ENCODE measurements around the gene TRAF5. TPM values are rescaled to one million over a fixed set of nuclear protein-coding genes. Genes with fewer than 3 reads are reported as not detected.

Gene TRAF5
- total RNA-seq, 2 donors from 2014 or later, result 56.5 to 78.3 TPM

- H3K4me3 ChIP-seq (ENCODE audit: low read length), result no peak overlapping the region
Observed at GRCh38 chr1:211296396-211296795, 30.2 kb upstream of the TRAF5 start.

GRCh38 chr1:211305044-211305443, 21.6 kb upstream of the TRAF5 start:
- Histone ChIP-seq H3K4me3 (ENCODE audit: low read length) (no peak overlapping the region), H3K4me1 (ENCODE audit: control insufficient read depth, insufficient read depth, low read length) (peaks cover 2% of the 10 kb centered on the region), H3K9me3 (ENCODE audit: control insufficient read depth, low read length) (no peaks in the 10 kb centered on the region), H3K27me3 (ENCODE audit: control insufficient read depth, insufficient read depth, low read length, poor library complexity, severe bottlenecking) (no peaks in the 10 kb centered on the region), H3K9ac (ENCODE audit: extremely low read depth, low read length, poor library complexity, severe bottlenecking) (no peak overlapping the region), H3K36me3 (ENCODE audit: control insufficient read depth, insufficient read depth, low read length) (peaks cover 78% of the 10 kb centered on the region), H3K27ac (ENCODE audit: low read depth, low read length) (no peak overlapping the region)
- no peaks in the 10 kb centered on the region for H3K27me3 Mint-ChIP-seq (ENCODE audit: insufficient read depth)
- DNase-seq, result no peak
- peak overlapping the region; percentile 65 for H3K27ac Mint-ChIP-seq
- TF ChIP-seq, protein P1, sequence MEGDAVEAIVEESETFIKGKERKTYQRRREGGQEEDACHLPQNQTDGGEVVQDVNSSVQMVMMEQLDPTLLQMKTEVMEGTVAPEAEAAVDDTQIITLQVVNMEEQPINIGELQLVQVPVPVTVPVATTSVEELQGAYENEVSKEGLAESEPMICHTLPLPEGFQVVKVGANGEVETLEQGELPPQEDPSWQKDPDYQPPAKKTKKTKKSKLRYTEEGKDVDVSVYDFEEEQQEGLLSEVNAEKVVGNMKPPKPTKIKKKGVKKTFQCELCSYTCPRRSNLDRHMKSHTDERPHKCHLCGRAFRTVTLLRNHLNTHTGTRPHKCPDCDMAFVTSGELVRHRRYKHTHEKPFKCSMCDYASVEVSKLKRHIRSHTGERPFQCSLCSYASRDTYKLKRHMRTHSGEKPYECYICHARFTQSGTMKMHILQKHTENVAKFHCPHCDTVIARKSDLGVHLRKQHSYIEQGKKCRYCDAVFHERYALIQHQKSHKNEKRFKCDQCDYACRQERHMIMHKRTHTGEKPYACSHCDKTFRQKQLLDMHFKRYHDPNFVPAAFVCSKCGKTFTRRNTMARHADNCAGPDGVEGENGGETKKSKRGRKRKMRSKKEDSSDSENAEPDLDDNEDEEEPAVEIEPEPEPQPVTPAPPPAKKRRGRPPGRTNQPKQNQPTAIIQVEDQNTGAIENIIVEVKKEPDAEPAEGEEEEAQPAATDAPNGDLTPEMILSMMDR (conservative IDR thresholded peaks at IDR 0.05), result no peak
- H3K36me3 Mint-ChIP-seq (ENCODE audit: low read depth), result peaks cover 55% of the 10 kb centered on the region
- peaks cover 39% of the 10 kb centered on the region for H3K4me1 Mint-ChIP-seq
- no peaks in the 10 kb centered on the region for H3K9me3 Mint-ChIP-seq
- WGBS, 2 experiments (ENCODE audit: insufficient coverage in 1 of 2, insufficient read length in 1 of 2), result 89 to 100% methylated on average over 3 of the region's 3 CpGs
- no peak overlapping the region for H3K4me3 Mint-ChIP-seq

More at GRCh38 chr1:211296396-211296795, 30.2 kb upstream of the TRAF5 start:
- TF ChIP-seq, protein P1 (conservative IDR thresholded peaks at IDR 0.05), result no peak
- Mint-ChIP-seq H3K9me3 (no peaks in the 10 kb centered on the region), H3K27me3 (ENCODE audit: insufficient read depth) (no peaks in the 10 kb centered on the region), H3K4me3 (no peak overlapping the region), H3K27ac (no peak overlapping the region), H3K4me1 (peaks cover 9% of the 10 kb centered on the region), H3K36me3 (ENCODE audit: low read depth) (peaks cover 81% of the 10 kb centered on the region)
- Histone ChIP-seq H3K4me1 (ENCODE audit: control insufficient read depth, insufficient read depth, low read length) (peaks cover 2% of the 10 kb centered on the region), H3K27ac (ENCODE audit: low read depth, low read length) (no peak overlapping the region), H3K27me3 (ENCODE audit: control insufficient read depth, insufficient read depth, low read length, poor library complexity, severe bottlenecking) (no peaks in the 10 kb centered on the region), H3K36me3 (ENCODE audit: control insufficient read depth, insufficient read depth, low read length) (peaks cover 86% of the 10 kb centered on the region), H3K9ac (ENCODE audit: extremely low read depth, low read length, poor library complexity, severe bottlenecking) (no peak overlapping the region), H3K9me3 (ENCODE audit: control insufficient read depth, low read length) (no peaks in the 10 kb centered on the region)
- no peak for DNase-seq

DNA sequence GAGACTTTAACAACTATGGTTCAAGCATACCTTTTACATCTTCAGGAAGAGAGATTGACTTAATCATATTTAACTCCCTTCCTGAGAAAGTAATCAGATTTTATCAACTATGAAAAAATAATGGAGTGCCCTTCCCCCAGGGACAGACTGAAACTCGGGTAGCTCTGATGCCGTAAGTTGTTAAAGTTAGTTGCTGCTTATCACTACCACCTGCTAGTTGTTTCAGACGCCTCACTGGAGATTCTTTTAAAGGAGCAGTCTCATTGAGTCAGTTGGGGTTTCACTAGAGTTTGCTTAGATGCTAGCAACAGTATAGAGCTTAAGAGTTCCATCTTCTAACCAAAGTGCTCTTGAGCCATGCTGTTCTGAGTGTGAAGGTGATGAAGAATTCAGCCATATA, 17.0 kb upstream of the TRAF5 start:
- Histone ChIP-seq H3K9ac (ENCODE audit: extremely low read depth, low read length, poor library complexity, severe bottlenecking) (no peak overlapping the region), H3K4me3 (ENCODE audit: low read length) (no peak overlapping the region), H3K4me1 (ENCODE audit: control insufficient read depth, insufficient read depth, low read length) (no peaks in the 10 kb centered on the region), H3K9me3 (ENCODE audit: control insufficient read depth, low read length) (no peaks in the 10 kb centered on the region), H3K27me3 (ENCODE audit: control insufficient read depth, insufficient read depth, low read length, poor library complexity, severe bottlenecking) (no peaks in the 10 kb centered on the region), H3K27ac (ENCODE audit: low read depth, low read length) (no peak overlapping the region), H3K36me3 (ENCODE audit: control insufficient read depth, insufficient read depth, low read length) (peaks cover 81% of the 10 kb centered on the region)
- peaks cover 38% of the 10 kb centered on the region for H3K36me3 Mint-ChIP-seq (ENCODE audit: low read depth)
- H3K27ac Mint-ChIP-seq, result peak overlapping the region; percentile 40
- DNase-seq, result no peak
- H3K4me1 Mint-ChIP-seq, result peaks cover 19% of the 10 kb centered on the region
- no peak overlapping the region for H3K4me3 Mint-ChIP-seq
- no peaks in the 10 kb centered on the region for H3K27me3 Mint-ChIP-seq (ENCODE audit: insufficient read depth)
- no peaks in the 10 kb centered on the region for H3K9me3 Mint-ChIP-seq
- TF ChIP-seq, protein P1 (conservative IDR thresholded peaks at IDR 0.05), result no peak
- WGBS, 2 experiments (ENCODE audit: insufficient coverage in 1 of 2, insufficient read length in 1 of 2), result 43 to 92% methylated on average over 3 of the region's 3 CpGs
